OCI-M1 (cell line): Measurements from ENCODE around the gene SUN3.
"Not testable (repeated sequence)": the region's sequence is repeated elsewhere in the genome, so short reads cannot be mapped to it uniquely, and the experiment has no call there.

Experiments
- DNase-seq: peaks from one replicate; lab custom pipeline; 2025; lab: John Stamatoyannopoulos, UW

SUN3 gene

DNA sequence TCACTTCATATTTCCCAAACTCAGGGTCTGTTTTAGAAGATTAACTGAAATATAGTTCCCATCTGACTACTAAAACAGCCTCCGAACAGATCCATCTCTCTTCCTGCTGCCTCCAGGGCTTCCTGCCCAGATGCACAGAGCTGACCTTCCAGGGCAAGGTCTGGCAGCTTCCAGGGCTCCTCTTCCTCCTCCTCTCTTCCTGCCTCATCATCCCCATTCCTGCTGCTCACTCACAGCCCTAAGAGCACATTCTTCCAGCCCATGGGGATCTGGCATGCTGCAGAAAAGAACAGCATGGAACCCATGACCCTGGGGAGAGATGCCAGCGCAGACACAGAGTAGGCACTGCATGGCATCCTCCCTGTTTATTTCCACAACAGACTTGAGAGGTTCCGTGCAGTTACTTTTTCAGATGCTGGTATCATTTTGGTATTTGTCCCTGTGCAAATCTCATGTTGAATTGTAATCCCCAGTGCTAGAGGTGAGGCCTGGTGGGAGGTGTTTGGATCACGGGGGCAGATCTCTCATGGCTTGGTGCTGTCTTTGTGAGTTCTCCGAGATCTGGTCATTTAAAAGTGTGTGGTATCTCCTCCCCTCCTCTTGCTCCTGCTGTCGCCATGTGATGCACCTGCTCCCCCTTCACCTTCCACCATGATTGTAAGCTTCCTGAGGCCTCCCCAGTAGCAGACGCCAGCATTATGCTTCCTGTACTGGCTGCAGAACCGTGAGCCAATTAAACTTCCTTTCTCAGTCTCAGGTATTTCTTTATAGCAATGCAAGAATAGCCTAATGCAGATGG lies 85.0 kb downstream of the SUN3 start:
- DNase-seq = no peak

DNA sequence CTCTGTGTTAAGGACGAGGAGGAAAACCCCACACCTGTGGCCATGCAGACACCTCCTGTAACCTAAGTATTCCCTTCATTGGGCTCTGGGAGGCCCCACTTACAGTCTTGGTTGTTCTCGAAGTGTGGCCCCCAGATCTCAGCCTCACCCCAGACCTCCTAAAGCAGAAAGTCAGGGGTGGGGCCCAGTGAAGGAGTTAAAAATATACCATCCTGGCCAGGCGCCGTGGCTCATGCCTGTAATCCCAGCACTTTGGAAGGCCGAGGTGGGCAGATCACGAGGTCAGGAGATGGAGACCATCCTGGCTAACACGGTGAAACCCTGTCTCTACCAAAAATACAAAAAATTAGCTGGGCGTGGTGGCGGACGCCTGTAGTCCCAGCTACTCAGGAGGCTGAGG lies 86.3 kb downstream of the SUN3 start:
- not testable (repeated sequence) for DNase-seq

DNA sequence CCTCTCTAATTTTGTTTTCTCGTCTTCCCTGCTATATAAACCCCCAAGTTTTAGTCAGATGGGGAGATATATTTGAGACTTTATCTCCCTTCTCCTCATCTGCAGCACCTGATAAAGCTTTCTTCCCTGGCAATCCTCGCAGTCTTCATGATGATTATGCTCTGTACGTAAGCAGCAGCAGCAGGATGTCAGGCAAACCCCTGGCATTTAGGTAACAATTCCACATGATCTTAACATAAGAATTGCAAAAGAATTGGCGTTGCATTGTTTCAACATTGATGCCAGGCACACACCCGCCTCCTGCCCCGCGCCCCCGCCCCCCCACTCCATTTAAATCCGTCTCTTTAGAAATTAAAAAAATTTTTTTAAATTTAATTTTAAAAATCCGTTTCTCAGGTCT lies 86.8 kb downstream of the SUN3 start:
- DNase-seq = no peak

DNA sequence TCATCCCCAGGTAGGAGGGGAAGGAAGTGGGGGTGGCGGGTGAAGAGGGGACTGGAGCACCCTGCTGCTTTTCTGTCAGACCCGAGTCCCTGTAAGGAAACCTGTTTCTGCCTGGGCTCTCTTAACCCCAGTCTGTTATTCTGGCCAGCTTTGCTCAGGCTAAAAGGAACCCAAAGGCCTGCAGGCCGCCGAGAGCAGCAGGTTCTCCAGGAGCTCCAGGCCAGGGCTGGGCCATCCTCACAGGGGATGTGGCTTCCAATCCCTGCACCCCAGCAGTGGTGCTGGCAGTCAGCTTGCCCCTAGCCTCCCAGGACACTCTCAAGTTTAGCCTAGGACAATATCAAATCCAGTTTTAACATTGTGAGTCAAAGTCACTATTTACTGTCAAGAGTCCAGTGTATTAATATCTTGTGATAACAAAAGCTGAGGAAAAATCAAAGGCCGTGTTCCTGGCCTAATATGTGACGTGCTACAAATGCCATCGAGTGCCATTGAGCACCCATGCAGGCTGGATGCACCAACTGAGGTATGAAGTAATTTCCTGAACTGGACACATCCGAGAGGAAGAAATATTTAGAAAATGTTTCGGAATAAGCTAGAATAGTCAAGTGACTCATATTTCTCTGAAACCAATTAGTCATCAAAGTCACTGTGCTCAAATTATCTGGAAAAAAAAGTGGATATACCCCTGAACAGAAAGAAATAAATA lies 87.6 kb downstream of the SUN3 start:
- DNase-seq = no peak

DNA sequence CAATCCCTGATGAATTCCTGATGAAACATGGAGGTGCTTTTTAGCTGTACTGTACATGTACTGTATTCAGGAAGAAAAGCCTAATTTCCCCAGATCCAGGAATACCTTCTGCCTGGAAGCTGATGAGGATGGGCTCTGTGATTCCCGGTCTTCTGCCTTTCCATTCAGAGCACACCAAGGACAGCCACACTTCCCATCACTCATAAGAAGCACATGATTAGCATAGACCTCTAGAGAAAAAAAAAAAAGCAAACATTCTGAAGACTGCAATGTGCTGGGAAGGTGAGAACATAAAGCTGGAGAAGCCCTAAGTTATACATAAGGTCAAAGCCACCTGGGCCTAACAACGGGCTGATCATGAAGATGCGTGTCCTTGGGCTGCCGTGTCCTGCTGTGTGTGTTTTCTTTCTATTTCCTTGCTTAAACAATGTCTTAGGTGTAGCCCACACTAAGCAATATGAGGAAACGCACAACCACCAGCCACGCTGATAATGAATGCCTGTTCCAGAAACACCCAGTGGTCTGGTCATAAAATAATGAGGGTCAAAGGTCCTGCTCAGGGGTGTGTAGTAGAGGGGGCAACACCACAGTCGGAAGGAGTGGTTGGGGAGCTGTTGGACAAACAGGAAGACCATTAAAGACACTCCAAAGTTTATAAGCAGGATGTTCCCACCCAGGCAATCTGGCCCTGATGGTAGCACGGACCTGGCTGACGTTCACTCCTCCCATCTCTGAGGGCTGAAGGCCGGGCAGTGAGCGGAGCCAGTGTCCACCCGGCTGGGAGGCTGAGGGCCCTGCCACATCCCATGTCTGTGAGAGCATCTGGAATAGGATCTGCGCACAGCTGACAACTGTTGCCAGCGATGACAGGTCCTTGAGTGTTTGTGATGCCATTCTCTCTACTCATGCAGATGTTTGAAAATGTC lies 88.6 kb downstream of the SUN3 start:
- no peak for DNase-seq

DNA sequence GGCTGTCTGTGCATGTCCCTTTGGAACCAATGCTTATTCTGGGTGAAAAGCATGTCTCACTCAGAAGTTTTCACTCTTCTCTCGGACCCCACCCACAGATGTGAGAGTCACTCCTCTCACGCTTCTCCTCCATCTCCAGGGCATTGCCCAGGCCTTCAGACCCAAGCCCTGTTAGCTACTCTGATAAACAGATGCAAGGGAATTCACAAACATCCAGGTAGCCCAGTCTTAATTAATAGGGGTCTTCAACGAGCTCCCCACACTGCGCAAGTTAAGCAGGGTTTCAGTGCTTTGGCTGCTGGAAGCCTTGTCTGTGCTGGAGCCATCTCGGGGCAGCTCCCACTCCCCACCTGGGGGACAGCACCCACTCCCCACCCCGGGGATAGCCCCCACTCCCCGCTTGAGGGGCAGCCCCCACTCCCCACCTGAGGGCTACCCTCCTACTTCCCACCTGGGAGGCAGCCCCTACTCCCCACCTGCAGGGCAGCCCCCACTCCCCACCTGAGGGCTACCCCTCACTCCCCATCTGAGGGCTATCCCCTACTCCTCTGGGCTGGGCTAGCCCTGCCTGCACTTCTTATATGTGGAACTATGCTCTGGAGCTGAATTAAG lies 89.4 kb downstream of the SUN3 start:
- no peak for DNase-seq

DNA sequence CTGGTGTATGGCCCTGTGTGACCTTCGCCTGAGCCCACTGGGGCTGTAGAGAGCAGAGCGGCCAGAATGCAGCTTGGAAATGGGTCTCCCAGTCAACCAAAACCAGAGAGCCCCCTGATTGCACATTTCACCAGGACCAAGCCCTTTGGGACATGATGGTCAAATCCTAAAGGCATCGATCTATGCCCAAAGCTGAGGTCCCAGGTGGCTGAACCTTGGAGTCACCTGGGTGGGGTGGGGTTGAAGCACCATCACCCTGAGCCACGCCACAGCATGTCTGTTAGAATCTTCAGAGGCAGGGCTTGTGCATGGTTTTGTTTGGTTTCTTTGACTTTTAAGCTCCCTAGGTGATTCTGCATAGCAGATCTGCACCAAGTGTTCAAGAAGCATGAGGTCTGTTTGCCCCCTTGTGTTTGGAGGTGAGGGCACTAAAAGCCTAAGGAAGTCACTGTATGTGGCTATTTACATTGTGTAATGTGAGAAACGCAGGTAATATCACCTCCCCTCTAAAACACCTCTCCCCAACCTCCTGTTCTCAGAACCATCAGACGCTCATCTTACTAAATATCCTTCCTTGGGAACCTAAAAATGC lies 90.2 kb downstream of the SUN3 start:
- DNase-seq = no peak

DNA sequence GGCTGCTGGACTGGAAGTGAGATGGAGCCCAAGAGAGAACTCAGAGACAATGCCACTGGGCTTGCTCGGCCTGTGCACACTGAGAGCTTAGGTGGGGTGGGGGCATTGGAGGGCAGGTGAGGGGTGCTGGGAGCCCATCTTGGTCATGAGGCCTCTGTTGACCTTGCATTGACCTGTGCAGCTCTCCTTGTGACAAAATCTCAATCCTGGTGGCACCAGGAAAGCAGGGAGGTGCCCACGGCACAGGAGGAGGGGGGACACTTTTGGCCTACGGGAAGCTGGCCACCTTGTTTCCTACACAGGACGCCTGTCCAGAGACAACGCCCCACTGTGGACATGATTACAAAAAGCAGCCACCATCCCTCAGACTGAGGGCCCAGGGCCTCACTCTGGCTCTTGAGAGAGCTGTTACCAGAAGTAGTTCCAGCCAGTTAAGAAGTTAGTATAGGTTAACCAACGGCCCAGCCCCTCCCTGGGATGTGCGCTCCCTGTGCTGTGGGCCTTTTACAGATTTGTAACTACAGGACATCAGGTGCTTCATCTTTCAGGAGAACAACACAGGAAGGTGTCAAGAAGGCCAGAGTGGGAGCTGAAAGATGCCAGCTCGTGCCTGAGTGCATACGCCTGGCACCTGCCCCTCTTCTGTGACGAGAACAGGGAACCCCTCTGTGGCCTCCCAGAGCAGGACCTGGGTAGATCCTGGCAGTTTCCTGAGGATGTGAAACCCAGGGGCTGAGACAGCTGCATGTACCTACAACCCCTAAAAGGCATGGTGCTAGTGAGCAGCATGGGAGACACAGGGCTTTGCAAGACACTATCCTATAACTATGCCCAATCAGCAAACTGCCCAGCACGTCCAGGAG lies 91.0 kb downstream of the SUN3 start:
- no peak for DNase-seq
